Measurements from ENCODE around the gene VANGL1.

Gene VANGL1

GRCh38 chr1:115660151-115660550, 18.4 kb downstream of the VANGL1 start:
- DNase-seq: no peak
- in situ Hi-C loops (cut with MboI; ENCODE audit: low pct_unique_long_range_greater_than_20kb, low sequenced_read_pairs): no loop called here

GRCh38 chr1:115661157-115661556, 19.4 kb downstream of the VANGL1 start:
- no peak for DNase-seq
- in situ Hi-C loops (cut with MboI; ENCODE audit: low pct_unique_long_range_greater_than_20kb, low sequenced_read_pairs): no loop called here

- in situ Hi-C loops (cut with MboI; ENCODE audit: low pct_unique_long_range_greater_than_20kb, low sequenced_read_pairs): no loop called here
- DNase-seq: no peak
Observed at GRCh38 chr1:115665319-115666096, 23.7 kb downstream of the VANGL1 start.

GRCh38 chr1:115666206-115666605, 24.4 kb downstream of the VANGL1 start:
- no peak for DNase-seq
- in situ Hi-C loops (cut with MboI; ENCODE audit: low pct_unique_long_range_greater_than_20kb, low sequenced_read_pairs): no loop called here

GRCh38 chr1:115666702-115667101, 24.9 kb downstream of the VANGL1 start:
- no peak for DNase-seq
- in situ Hi-C loops (cut with MboI; ENCODE audit: low pct_unique_long_range_greater_than_20kb, low sequenced_read_pairs): no loop called here

- in situ Hi-C loops (cut with MboI; ENCODE audit: low pct_unique_long_range_greater_than_20kb, low sequenced_read_pairs): no loop called here
- peak; percentile 75 for DNase-seq
Observed at GRCh38 chr1:115668579-115668978, 26.8 kb downstream of the VANGL1 start.

GRCh38 chr1:115669002-115669673, 27.4 kb downstream of the VANGL1 start:
- in situ Hi-C loops (cut with MboI; ENCODE audit: low pct_unique_long_range_greater_than_20kb, low sequenced_read_pairs): no loop called here
- DNase-seq: peak; percentile 71

GRCh38 chr1:115669886-115670285, 28.1 kb downstream of the VANGL1 start:
- in situ Hi-C loops (cut with MboI; ENCODE audit: low pct_unique_long_range_greater_than_20kb, low sequenced_read_pairs): no loop called here
- no peak for DNase-seq

- DNase-seq: peak; percentile 93
- in situ Hi-C loops (cut with MboI; ENCODE audit: low pct_unique_long_range_greater_than_20kb, low sequenced_read_pairs): no loop called here
Observed at GRCh38 chr1:115670476-115671175, 28.9 kb downstream of the VANGL1 start.

GRCh38 chr1:115671176-115671934, 29.6 kb downstream of the VANGL1 start:
- DNase-seq: no peak
- in situ Hi-C loops (cut with MboI; ENCODE audit: low pct_unique_long_range_greater_than_20kb, low sequenced_read_pairs): no loop called here

GRCh38 chr1:115672224-115673009, 30.6 kb downstream of the VANGL1 start:
- no peak for DNase-seq
- in situ Hi-C loops (cut with MboI; ENCODE audit: low pct_unique_long_range_greater_than_20kb, low sequenced_read_pairs): no loop called here

GRCh38 chr1:115676498-115677181, 34.9 kb downstream of the VANGL1 start:
- no peak for DNase-seq
- in situ Hi-C loops (cut with MboI; ENCODE audit: low pct_unique_long_range_greater_than_20kb, low sequenced_read_pairs): no loop called here

- DNase-seq: peak; percentile 44
- in situ Hi-C loops (cut with MboI; ENCODE audit: low pct_unique_long_range_greater_than_20kb, low sequenced_read_pairs): no loop called here
Observed at GRCh38 chr1:115677182-115677555, 35.4 kb downstream of the VANGL1 start.

GRCh38 chr1:115677565-115677964, 35.8 kb downstream of the VANGL1 start:
- in situ Hi-C loops (cut with MboI; ENCODE audit: low pct_unique_long_range_greater_than_20kb, low sequenced_read_pairs): no loop called here
- DNase-seq: peak; percentile 32

- no peak for DNase-seq
- in situ Hi-C loops (cut with MboI; ENCODE audit: low pct_unique_long_range_greater_than_20kb, low sequenced_read_pairs): no loop called here
Observed at GRCh38 chr1:115678141-115678540, 36.4 kb downstream of the VANGL1 start.

GRCh38 chr1:115679141-115679611, 37.4 kb downstream of the VANGL1 start:
- in situ Hi-C loops (cut with MboI; ENCODE audit: low pct_unique_long_range_greater_than_20kb, low sequenced_read_pairs): no loop called here
- no peak for DNase-seq

- in situ Hi-C loops (cut with MboI; ENCODE audit: low pct_unique_long_range_greater_than_20kb, low sequenced_read_pairs): no loop called here
- DNase-seq: no peak
Observed at GRCh38 chr1:115680730-115681111, 39.0 kb downstream of the VANGL1 start.

- in situ Hi-C loops (cut with MboI; ENCODE audit: low pct_unique_long_range_greater_than_20kb, low sequenced_read_pairs): no loop called here
- DNase-seq: no peak
Observed at GRCh38 chr1:115682792-115683191, 41.0 kb downstream of the VANGL1 start.
